ENCODE data around the gene MTHFR.

Gene MTHFR

GRCh38 chr1:11805422-11806306 is at the start of gene MTHFR, which contains the start of gene CLCN6:
Gene MTHFR, minus strand, starts transcription at chr1:11805964. Its CDS starts 2,848 bp downstream, at chr1:11803116.
Gene CLCN6, plus strand, starts transcription at chr1:11806191. Its CDS starts 72 bp downstream, at chr1:11806263.
- DNase-seq: peak; percentile 98

DNA sequence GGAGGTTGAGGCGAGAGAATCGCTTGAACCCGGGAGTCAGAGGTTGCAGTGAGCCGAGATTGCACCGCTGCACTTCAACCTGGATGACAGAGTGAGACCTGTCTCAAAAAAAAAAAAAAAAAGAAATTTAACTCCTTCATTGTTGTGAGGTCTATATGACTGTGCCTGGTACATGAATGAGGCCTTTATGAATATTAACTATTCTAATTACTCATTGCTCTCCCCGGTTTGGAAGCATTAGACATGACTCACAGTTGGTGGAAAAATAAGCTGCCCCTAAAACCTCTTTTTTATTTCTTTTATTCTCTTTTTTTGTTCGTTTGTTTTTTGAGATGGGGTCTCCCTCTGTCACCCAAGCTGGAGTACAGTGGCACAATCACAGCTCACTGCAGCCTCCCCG is 49.7 kb upstream of the MTHFR start:
- DNase-seq: no peak

- DNase-seq: no peak
These were observed 48.8 kb upstream of the MTHFR start for GRCh38 chr1:11854519-11854918.

DNA sequence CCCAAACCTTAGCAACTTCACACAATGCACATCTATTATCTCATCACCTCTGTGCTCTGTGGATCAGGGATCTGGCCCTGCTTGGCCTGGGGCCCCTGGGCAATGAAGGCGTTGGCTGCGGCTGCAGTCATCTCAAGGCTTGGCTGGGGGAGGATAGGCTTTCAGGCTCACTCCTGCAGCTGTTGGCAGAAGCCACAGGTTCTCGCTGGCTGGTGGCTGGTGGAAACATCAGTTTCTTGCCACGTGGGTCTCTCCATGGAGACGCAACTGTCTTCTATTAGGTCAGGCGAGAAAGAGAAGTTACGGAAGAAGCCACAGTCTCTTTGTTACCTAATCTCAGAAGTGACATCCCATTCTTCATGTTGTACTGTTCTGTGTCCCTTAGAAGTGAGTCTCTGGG is 45.4 kb upstream of the MTHFR start:
- no peak for DNase-seq

GRCh38 chr1:11850156-11850555 is 44.4 kb upstream of the MTHFR start:
- no peak for DNase-seq

DNA sequence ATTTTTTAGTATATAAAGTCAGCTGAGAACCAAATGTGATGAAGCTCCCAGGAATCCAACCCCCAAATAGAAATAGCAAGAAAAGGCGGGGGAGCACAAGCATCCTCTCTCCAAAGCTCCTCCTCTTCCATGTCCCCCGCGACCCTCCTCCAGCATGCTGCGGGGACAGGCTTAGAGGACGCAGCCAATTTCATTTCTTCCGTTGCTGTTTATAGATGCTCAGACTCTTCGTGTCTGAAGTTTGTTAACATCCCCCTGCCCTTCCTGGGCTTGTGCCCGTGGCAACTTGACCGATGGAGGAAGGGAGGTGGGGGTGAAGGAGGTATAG is 42.6 kb upstream of the MTHFR start:
- DNase-seq: no peak

DNA sequence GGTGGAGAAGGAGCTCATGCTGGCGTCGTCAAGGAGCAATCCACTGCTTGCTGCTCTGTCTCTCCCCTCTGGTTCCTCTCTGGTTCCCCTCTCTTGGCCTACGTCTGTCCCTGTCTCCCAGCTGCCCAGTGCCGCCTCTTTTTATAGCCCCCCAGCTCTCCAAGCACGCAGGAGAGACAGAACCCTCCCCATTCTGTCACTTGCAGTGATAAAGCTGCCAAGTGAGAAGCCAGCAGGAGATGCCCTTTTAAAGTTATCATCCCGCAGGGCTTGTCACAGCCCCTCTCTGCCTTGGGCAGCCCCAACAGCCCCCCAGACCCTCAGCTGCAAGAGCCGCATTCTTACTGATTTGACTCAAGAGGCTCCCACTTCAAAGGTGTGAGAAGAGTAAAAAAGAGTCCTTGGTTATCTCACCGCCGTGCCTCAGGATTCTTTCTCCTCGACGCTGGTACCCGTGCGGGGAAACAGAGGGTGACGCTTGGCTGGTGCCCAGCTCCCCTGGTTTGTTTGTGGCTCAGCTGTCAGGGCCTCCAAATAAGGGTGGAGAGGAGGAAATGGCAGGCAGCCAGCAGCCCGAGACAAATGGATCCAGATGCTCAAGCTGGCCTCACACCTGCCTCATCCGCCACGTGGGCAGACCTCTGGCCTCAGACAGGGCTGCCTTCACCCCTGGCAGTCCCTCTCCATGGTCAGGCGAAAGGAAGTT is 42.1 kb upstream of the MTHFR start, which contains the start of gene NPPA:
Gene NPPA (minus strand): TSS at position 117 of the 706 bp plus-strand sequence. CDS start 99 bp downstream, at position 18.
- no peak for DNase-seq

DNA sequence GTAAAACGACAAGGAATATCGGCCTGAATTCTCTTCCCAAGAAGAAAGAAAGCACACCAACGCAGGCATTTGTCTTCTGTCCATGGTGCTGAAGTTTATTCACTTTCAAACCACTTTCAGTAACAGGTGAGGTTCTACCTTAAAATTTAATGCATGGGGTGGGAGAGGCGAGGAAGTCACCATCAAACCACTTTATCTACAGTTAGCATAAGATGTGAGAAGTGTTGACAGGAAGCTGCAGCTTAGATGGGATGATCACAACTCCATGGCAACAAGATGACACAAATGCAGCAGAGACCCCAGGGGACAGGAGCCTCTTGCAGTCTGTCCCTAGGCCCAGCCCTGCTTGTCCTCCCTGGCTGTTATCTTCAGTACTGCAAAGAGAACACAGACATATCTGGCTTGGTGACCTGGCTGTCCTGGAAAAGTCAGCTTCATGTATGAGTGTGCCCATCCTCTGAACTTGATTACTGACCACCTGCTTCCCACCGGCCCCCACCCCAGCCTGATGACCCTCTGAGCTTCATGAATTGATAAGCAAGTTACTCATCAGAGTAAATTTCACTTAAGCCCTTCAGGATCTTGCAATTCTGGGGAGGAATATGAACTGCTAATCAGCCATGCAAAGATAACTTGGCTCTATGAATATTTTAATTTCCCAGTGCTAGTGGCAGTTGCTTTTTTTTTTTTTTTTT is 40.0 kb upstream of the MTHFR start:
- DNase-seq: no peak

GRCh38 chr1:11842154-11843041 is 36.6 kb upstream of the MTHFR start:
- no peak for DNase-seq

DNA sequence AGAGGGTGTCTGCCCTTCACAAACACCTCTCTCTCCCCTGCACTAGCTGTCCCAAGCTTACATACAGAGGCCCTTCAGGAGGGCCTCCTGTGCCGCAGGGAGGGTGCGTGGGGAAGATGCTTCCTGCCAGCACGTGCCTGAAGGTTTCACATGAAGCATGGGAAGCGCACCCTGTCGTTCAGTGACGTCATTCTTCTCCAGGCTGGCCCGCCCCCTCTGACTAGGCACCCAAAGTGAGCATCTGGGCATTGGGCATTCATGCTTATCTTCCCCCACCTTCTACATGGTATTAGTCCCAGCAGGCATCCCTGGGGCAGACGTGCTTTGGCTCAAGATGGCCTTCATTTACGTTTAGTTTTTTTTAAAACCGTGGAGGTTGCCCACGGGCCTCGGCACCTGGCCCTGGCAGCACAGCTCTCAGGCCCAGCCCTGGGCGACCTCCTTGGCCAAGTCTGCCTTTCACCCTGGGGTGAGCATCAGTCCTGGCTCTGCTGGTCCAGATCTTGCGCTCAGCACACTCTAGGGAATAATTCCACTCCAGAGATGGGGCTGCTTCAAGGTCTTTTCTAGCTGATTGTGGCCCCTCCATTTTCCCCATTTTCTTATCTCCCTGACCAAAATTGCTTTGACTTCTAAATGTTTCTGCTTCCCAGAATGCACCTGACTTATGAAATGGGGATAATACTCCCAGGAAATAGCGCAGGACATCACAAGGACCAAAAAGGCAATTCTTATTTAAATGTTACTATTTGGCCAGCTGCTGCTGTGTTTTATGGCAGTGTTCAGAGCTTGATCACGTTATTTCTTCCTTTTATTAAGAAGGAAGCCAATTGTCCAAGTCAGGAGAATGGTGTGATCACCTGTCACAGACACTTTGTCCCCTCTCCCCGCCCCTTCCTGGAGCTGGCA is 35.7 kb upstream of the MTHFR start:
- DNase-seq: no peak

- no peak for DNase-seq
These were observed 34.3 kb upstream of the MTHFR start for GRCh38 chr1:11839727-11840705.

DNA sequence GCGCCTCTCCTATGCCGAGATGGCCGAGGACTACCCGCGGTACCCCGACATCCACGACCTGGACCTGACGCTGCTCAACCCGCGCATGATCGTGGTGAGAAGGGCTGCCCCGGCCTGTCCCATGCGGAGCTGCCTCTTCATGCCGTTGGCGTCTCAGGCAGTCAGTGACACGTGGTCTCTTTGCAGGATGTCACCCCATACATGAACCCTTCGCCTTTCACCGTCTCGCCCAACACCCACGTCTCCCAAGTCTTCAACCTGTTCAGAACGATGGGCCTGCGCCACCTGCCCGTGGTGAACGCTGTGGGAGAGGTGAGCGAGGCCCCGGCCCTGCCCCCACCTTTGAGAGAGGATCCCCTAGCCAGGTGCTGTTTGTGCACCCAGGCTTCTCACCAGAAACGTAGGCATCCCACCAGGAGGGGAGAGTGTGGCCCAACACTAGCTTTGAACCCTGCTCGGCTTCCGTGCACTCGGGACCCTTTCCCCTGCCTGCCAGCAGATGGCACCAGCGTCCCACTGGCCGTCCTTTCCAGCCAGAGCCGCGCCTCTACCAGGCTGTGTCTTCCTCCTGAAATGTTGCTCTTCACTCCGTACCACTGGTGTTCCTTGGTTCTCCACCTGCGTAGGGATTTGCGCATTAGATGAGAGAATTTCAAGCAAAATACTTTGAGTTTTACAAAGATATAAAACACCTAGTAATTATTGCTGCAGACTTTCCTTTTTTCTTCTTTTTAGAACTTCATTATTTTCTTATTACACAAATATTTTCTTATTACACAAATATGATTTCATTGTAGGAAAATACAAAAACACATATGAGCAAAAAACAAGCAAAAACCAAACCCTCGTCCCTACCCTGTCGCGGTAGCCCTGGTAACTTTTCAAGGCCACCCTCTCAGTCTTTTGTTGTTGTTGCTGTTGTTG is 32.8 kb upstream of the MTHFR start:
- peak; percentile 53 for DNase-seq

DNA sequence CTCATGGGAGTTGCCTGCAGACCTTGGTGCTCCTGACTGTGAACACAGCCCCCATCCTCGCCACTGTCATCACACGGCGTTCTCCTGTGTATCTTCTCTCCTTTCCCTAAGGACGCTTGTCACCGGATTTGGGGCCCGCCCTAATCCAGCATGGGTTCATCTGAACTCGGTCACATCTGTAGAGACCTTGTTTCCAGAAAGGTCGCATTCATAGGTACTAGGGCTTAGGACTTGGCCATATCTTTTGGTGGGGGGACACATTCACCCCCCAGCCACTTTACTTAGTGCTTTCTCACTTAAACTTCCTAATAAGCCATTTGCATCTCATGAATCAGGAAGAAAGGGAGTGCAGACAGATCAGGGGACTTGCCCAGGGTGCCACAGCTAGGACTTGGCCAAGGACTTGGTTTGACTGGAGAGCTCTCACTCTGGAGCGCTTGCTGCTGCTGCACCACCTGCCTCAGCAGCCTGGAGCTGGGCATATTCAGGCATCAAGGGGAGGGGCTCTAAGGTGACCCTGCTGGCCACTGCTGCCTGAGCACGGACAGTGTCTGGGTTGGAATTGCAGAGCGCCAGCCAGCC is 32.1 kb upstream of the MTHFR start:
- no peak for DNase-seq

DNA sequence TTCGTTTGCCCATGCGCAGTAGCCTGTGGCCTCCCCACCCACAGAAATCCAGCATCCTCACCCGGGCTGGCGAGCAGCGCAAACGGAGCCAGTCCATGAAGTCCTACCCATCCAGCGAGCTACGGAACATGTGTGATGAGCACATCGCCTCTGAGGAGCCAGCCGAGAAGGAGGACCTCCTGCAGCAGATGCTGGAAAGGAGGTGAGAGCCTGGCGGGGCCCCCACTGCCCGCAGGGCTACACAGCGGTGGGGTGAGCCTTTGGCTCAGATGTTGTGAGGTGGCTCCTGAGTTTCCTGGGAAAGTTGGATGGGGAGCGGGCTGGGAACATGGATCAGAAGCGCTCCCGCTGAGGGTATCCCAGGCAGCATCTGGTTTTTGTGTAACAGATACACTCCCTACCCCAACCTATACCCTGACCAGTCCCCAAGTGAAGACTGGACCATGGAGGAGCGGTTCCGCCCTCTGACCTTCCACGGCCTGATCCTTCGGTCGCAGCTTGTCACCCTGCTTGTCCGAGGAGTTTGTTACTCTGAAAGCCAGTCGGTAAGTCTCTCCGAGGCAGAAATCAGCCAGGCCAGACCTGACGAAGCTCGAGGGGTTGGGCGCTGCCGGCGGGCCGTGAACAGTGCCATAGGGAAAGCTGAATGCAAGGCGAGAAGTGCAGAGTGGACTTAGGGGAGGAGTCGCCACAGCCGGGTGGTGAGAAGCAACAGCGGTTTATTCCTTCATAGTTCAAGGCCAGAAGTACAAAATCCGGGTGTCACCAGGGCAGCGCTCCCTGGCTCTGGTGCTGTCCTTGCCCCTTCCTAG is 31.4 kb upstream of the MTHFR start:
- DNase-seq: no peak

- DNase-seq: no peak
These were observed 29.9 kb upstream of the MTHFR start for GRCh38 chr1:11835441-11836225.

DNA sequence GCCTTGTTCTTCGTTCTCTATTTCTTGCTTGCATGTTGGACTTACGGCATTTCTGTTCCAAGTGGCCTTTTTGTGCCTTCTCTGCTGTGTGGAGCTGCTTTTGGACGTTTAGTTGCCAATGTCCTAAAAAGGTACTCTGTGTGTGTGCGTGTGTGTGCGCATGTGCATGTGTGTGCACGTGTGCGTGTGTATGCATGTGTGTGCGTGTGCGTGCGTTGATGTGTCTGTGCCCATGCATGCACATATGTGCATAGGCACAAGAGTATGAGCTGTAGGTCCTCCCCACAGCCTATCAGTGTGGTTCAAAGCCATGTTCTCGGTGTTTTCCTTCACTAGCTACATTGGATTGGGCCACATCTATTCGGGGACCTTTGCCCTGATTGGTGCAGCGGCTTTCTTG is 28.1 kb upstream of the MTHFR start:
- no peak for DNase-seq

GRCh38 chr1:11833497-11833896 is 27.7 kb upstream of the MTHFR start:
- DNase-seq: no peak
